ENCODE results near the gene ZNF550. TPM values are rescaled to one million over a fixed set of nuclear protein-coding genes. Genes with fewer than 3 reads are reported as not detected.

The ZNF550 gene
- total and polyA plus RNA-seq, 2 of the 13 experiments (the other 11 are each of a cell fraction or from before 2014, with no cell fraction given) = 8.6 to 9.1 TPM

GRCh38 chr19:57537953-57538547, 21.6 kb downstream of the ZNF550 start:
- no peak for FAIRE-seq
- peaks cover 21 to 61% of the 10 kb centered on the region in 2 experiments for H3K36me3 ChIP-seq (replicated peaks in 1 of 2; ENCODE audit: control insufficient read depth in 1 of 2, insufficient read depth in 2 of 2, low read length in 2 of 2)

More at GRCh38 chr19:57537953-57538547, 21.6 kb downstream of the ZNF550 start:
- ChIA-PET CTCF (ENCODE audit: low intra/inter-chr PET ratio, low total read pairs) (no interaction called here), POLR2A (no interaction called here)
- DNase-seq (ENCODE audit: low spot score) = no peak
- no peak for ATAC-seq
- Histone ChIP-seq H4K20me1 (ENCODE audit: insufficient read depth, low read length) (no peaks in the 10 kb centered on the region), H3K9ac (ENCODE audit: insufficient read depth, low read depth, low read length) (no peak overlapping the region), H2AFZ (ENCODE audit: low read length) (no peak overlapping the region), H3K9me3 (ENCODE audit: low read length) (peaks cover 29% of the 10 kb centered on the region), H3K27me3 (ENCODE audit: control insufficient read depth in 1 of 2, insufficient read depth in 2 of 2, low read length in 2 of 2) (no peaks in the 10 kb centered on the region), H3K79me2 (ENCODE audit: insufficient read depth, low read length) (no peaks in the 10 kb centered on the region), H3K4me3 (replicated peaks in 1 of 3; ENCODE audit: insufficient read depth in 1 of 3, low read depth in 2 of 3, low read length in 3 of 3) (no peak overlapping the region), H3K4me1 (ENCODE audit: insufficient read depth, low read length) (peaks cover 8% of the 10 kb centered on the region; the same call in 1 of the 2 replicates), H3K4me2 (ENCODE audit: low read depth, low read length) (no peak overlapping the region), H3K27ac (ENCODE audit: extremely low read length, insufficient read depth, low read length) (no peak overlapping the region)
- in situ Hi-C loops (cut with HindIII; ENCODE audit: extremely low pct_ligation_motif_present, low pct_unique_long_range_greater_than_20kb) (no loop called here), intact Hi-C loops (cut with micrococcal nuclease; ENCODE audit: unreplicated experiment) (no loop called here)
- WGBS (ENCODE audit: low lambda C conversion rate) = 100% methylated on average over 7 of the region's 7 CpGs
- TF ChIP-seq HNRNPUL1 (IDR thresholded peaks at IDR 0.05; ENCODE audit: low read depth, low read length) (no peak), ZNF143 (CRISPR knock-in tag; IDR thresholded peaks at IDR 0.05) (no peak), ZNF800 (CRISPR knock-in tag; IDR thresholded peaks at IDR 0.05) (no peak), CC2D1A (CRISPR knock-in tag; IDR thresholded peaks at IDR 0.05) (no peak)
- no TSS peak for BruUV-seq (replicated peaks)

All from HepG2 (cell line).